ENCODE measurements around the gene MMEL1.
"Not testable (repeated sequence)": the region's sequence is repeated elsewhere in the genome, so short reads cannot be mapped to it uniquely, and the experiment has no call there.

Gene MMEL1

GRCh38 chr1:2588661-2589430 lies 44.0 kb downstream of the MMEL1 start:
- no peak for DNase-seq

GRCh38 chr1:2587860-2588571 lies 44.8 kb downstream of the MMEL1 start:
- DNase-seq, result no peak

- DNase-seq, result peak in 1 of 4 experiments; percentile 32
These were observed 45.6 kb downstream of the MMEL1 start for GRCh38 chr1:2587071-2587859.

DNA sequence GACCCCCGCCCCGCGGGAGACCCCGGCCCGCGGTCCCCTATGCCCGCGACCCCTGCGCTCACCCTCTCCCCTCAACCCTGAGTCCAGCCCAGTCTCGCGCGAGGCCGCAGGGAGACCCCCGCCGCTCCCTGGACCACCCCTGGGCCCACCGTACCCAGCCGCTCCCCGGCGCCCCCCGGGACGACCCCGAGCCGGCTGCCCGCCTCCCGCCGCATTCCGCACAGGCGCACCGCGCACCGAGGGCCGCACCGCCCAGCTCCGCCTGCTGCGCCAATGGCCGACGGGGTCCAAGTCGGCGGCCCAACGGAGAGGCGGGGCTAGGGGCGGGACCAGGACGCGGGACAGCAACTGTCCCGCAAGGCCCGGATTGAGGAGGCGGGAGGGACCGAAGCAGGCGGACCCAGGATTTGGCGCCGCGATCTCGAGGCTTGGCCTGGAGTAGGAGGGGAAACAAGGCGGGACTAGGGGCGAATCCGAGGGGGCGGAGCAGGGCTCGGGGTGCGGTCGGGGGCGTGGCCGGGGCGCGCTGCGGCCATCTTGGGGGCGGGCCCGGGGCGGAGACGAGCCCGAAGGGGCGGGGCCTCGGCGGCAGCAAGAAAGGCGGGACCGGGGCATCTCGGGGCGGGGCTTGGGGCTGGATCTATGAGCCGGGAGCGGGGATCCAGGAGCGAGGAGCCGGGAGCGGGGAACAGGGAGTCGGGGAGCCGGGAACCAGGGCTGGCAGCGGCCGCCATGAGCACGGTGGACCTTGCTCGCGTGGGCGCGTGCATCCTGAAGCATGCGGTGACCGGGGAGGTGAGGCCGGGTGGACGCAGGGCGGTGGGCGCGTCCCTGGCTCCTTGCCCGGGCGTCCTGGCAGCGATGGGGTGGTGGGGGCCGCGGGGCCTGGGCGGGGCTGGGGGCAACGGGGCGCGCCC lies 46.4 kb downstream of the MMEL1 start, which contains the start of gene PRXL2B:
Gene PRXL2B (plus strand): TSS at position 624 of the 917 bp plus-strand sequence. CDS start 109 bp downstream, at position 733.
- peak; percentile 95 to 98 (median 96) for DNase-seq

- peak in 2 of 4 experiments; percentile 53 to 63 for DNase-seq
These were observed 47.3 kb downstream of the MMEL1 start for GRCh38 chr1:2585318-2586092.

DNA sequence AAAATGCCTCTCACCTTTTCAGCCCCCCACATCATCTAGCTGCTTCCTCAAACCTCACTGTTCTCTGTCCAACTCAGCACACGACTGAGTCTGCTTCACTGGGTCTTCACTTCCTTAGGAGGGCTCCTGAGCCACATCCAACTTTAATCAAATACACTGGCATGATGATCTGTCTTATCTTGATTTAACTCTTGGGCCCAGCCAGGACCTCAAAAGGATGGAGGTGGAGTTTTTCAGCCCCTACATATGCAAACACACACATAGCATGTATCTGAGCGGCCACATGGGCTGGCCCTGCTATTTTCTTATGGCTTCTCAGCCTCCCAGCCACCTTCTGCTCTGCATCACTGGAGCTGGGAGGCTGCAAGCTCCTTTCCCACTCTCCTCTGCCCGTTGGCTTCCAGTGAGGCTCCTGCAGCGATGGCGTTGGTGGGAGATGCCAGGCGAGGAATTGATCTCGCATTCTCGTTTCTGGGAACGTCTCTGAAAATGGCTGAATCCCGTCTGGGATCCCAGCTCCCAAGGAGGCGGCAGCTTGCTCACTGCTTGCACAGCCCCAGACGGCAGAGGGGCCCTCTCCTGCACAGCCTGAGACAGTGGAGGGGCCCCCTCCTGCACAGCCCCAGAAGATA lies 48.0 kb downstream of the MMEL1 start:
- DNase-seq, result no peak

- DNase-seq, result no peak
These were observed 48.9 kb downstream of the MMEL1 start for GRCh38 chr1:2583871-2584351.

GRCh38 chr1:2583331-2583791 lies 49.5 kb downstream of the MMEL1 start:
- no peak for DNase-seq

GRCh38 chr1:2582391-2582790 lies 50.4 kb downstream of the MMEL1 start:
- DNase-seq, result no peak

GRCh38 chr1:2580691-2581090 lies 52.1 kb downstream of the MMEL1 start:
- no peak for DNase-seq

- DNase-seq, result no peak
These were observed 54.1 kb downstream of the MMEL1 start for GRCh38 chr1:2578758-2579118.

DNA sequence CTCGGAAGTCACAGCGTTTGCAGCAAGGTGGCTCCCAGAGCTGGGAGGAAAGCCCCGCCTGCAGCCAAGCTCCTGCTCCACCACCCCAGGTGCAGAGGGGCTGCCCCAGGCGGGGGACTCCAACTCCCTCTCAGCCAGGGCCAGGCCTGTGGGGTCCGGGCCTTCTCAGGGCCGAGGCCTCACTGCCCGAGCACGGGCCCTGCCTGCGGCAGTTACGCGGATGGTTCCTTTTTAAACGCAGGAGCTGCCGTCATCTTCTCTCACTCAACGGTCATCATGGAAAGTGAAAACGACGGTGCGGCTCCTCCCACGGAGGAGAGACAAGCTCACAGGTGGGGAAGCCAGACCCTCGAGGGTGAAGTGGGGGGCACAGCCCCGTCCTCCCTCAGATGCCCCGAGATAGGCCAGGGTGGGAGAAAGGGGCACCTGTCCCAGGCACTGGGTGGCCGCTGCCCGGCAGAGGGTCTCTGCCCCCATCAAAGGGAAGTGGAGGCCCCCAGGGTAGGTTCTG lies 55.2 kb downstream of the MMEL1 start:
- not testable (repeated sequence) for DNase-seq

GRCh38 chr1:2575801-2576663 lies 56.8 kb downstream of the MMEL1 start:
- no peak for DNase-seq

- DNase-seq, result no peak
These were observed 58.5 kb downstream of the MMEL1 start for GRCh38 chr1:2574350-2574749.

GRCh38 chr1:2573250-2573920 lies 59.4 kb downstream of the MMEL1 start:
- no peak for DNase-seq

- DNase-seq, result no peak
These were observed 61.5 kb downstream of the MMEL1 start for GRCh38 chr1:2571348-2571747.

DNA sequence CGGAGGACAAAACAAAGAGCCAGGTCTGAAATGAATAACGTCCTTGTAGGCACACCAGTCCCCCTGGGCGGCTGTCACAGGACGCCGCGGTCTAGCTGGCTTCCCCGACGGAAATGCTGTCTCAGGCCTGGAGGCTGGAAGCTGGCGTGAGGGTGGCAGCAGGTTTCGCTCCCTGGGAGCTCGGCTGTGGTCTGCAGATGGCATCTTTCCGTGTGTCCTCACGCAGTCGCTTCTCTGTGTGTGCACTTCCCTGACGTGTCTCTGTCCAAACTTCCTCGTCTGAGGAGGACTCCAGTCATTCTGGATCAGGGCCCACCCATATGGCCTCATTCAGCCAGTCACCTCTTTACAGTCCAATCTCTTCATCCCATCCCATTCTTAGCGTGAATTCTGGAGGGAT lies 62.5 kb downstream of the MMEL1 start:
- DNase-seq, result no peak

- DNase-seq, result not testable (repeated sequence)
These were observed 63.1 kb downstream of the MMEL1 start for GRCh38 chr1:2569703-2570102.

DNA sequence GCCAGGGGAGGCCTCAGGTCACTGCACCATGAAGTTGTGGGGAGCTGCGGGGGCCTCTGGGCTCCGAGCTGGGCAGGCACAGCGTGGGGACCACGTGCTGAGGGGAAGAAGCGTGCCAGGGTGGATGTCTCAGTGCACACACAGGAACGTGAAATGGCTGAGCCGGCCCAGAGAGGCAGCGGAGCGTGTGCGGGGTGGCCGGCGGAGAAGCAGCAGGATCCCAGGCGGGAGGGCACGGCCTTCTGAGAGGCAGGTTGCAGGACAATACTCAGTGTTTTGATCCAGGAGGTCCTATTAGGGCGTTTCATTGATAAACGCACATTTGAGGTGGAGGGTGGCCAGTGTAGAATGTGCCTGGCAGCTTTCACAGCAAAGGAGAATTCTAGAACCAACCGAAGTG lies 63.8 kb downstream of the MMEL1 start:
- no peak for DNase-seq

All from activated naive CD4-positive, alpha-beta T cell (primary cell).